GM19438 (cell line): ENCODE measurements around the gene ZSCAN1.

Experiments
- ATAC-seq: cut with Tn5 transposase; IDR thresholded peaks from one replicate; pipeline ENCODE4 v1.9.1; 2021; ENCODE audit warnings: low read depth; ENCODE audit not compliant: unreplicated experiment

The ZSCAN1 gene

DNA sequence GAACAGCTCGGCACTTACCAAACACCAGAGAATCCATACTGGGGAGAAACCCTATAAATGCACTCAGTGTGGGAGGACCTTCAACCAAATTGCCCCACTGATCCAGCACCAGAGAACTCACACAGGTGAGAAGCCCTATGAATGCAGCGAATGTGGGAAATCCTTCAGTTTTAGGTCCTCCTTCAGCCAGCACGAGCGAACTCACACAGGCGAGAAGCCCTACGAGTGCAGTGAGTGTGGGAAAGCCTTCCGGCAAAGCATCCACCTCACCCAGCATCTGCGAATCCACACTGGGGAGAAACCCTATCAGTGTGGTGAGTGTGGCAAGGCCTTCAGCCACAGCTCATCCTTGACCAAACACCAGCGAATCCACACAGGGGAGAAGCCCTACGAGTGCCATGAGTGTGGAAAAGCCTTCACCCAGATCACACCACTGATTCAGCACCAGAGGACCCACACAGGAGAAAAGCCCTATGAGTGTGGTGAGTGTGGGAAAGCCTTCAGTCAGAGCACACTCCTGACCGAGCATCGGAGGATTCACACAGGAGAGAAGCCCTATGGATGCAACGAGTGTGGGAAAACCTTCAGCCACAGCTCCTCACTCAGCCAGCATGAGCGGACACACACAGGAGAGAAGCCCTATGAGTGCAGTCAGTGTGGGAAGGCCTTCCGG is 33.6 kb downstream of the ZSCAN1 start:
- no peak for ATAC-seq

- no peak for ATAC-seq
Measured at GRCh38 chr19:58079792-58080191, 46.0 kb downstream of the ZSCAN1 start.

- no peak for ATAC-seq
Measured at GRCh38 chr19:58083021-58083420, 49.2 kb downstream of the ZSCAN1 start.

DNA sequence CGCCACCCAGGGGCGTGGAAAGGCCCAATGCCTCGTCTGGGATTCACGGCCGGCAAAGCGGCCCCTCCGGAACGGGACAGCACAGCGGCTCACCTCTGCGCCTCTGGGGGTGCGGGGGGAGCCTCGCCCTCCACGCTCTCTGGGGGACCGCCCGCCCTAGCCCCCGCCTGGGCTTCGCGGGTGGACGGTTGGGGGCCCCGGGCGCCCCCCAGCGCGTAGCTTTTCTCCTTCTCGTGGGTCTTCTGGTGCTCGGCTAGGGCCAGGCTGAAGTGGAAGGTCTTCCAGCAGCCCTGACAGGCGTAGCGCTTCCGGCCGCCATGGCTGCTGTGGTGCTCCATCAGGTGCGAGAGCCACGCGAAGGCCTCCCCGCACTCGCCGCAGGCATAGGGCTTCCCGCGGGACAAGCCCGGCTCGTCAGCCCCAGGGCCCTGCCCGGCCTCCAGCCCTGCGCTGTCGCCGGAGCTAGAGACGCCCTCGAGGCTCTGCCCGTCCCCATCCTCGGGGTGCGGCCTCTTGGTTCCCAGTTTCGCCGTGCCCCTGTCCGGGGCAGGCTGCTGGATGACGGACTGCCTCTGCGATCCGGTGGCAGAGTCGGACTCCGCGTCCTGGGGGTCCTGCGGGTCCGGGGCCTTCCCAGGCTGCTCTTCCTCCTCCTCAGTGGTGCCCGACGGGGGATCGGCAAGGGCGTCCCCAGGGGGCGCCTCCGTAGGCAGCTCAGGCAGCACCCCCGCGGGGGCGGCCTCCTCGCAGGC is 50.9 kb downstream of the ZSCAN1 start:
- ATAC-seq = no peak

- ATAC-seq = no peak
Measured at GRCh38 chr19:58085348-58085875, 51.6 kb downstream of the ZSCAN1 start.

- no peak for ATAC-seq
Measured at GRCh38 chr19:58086825-58087710, 53.2 kb downstream of the ZSCAN1 start.

GRCh38 chr19:58088521-58089052 is 54.8 kb downstream of the ZSCAN1 start:
- no peak for ATAC-seq

GRCh38 chr19:58089846-58090245 is 56.0 kb downstream of the ZSCAN1 start:
- ATAC-seq = no peak

GRCh38 chr19:58091251-58091995 is 57.6 kb downstream of the ZSCAN1 start:
- ATAC-seq = no peak

GRCh38 chr19:58093071-58093470 is 59.2 kb downstream of the ZSCAN1 start:
- no peak for ATAC-seq

GRCh38 chr19:58095328-58095727 is 61.5 kb downstream of the ZSCAN1 start:
- ATAC-seq = no peak

DNA sequence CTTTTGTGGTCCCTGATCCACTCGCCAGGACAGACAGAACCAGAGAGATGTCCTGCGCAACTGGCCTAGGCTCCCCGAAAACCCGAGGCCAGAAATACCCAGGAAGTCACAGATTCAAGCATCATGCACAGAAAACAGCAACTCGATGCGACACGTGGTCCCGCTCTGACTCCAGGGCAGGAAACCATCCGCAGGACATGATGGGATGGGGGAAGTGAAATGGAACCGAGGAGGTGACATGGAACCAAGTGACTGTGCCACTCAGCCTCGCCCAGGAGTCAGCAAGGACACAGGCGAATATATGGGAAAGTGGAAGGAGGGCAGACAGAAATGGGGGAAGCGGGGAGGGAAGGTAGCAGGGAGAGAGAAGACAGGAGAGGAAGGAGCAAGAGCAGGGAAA is 63.1 kb downstream of the ZSCAN1 start:
- ATAC-seq = no peak

DNA sequence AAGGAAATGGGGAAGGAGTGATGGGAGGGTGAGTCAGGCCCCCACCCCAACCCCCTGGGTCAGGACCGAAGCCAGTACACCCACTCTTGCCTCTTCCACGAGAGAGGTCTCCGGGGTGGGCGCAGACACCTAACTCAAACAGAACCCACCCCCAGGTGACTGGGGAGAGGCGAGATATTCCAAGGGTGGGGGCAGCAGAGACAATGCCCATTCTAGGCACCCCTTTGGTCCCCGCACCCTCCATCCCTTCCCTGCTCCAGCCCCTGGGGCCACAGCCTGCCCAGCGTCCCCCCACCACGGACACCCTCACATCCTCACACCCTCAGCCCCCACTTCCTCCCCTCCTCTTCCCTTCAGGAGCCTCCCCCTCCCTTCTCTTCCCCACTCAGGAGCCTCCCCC is 63.5 kb downstream of the ZSCAN1 start:
- no peak for ATAC-seq

- peak; percentile 95 for ATAC-seq
Measured at GRCh38 chr19:58097781-58098681, 64.2 kb downstream of the ZSCAN1 start, which contains the start of gene ZSCAN18. TSS of gene ZSCAN18 (minus strand) at chr19:58098231. CDS start at chr19:58090267, 7,964 bp downstream.

DNA sequence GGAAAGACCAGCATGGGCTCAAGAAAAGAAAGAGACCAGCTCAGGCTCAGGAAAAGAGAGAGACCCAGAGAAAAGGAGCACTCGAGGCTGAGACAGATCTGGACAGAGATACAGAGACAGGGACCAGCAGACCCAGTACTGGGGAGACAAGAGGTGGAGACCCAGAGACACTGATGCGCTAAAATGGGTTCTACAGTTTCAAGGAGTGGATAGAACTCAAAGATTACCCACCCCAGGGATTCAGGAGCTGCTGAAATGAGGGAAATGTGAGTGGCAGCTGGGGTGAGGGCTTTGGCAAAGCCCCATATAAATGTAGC is 64.8 kb downstream of the ZSCAN1 start:
- no peak for ATAC-seq
